HEK293 (cell line): ENCODE results near the gene HTR6.

Source experiments
- CTCF ChIA-PET: fragments of 350-600 bp; formaldehyde crosslinking; extraction: SDS; loops from one replicate; lab custom pipeline; 2021; ENCODE audit warnings: antibody characterized with exemption; lab: Yijun Ruan, JAX
- POLR2A ChIA-PET: fragments of 300-600 bp; formaldehyde crosslinking; extraction: SDS; loops from one replicate; lab custom pipeline; 2020; ENCODE audit warnings: antibody characterized with exemption, inconsistent platforms; lab: Yijun Ruan, JAX
- H3K27ac ChIP-seq: fragments of 200-500 bp; sonication (Bioruptor generic); 2 replicates; pipeline ENCODE4 v1.5.1; 2014; ENCODE audit warnings: low read depth, low read length, control low read depth, inconsistent platforms; ENCODE audit errors: extremely low read depth
- H3K36me3 ChIP-seq, 2 experiments: fragments of 200-500 bp in 1 of 2; sonication (Bioruptor generic) in 1 of 2; 1 replicate in 1 of 2; 2 replicates in 1 of 2; pipeline ENCODE4 v1.5.1; 2014 to 2017; ENCODE audit warnings: inconsistent platforms in 2 of 2, low read length in 2 of 2; ENCODE audit not compliant: control insufficient read depth in 2 of 2, insufficient read depth in 1 of 2
- H3K4me1 ChIP-seq: fragments of 200-500 bp; sonication (Bioruptor generic); 2 replicates; pipeline ENCODE4 v1.5.1; 2014; ENCODE audit warnings: mild to moderate bottlenecking, low read length, inconsistent platforms; ENCODE audit not compliant: control insufficient read depth, insufficient read depth
- H3K4me3 ChIP-seq: 2 replicates; pipeline ENCODE4 v1.5.1; 2011; ENCODE audit warnings: low read depth, mild to moderate bottlenecking, control low read depth, low read length, moderate library complexity
- H3K9me3 ChIP-seq: fragments of 200-500 bp; sonication (Bioruptor generic); 2 replicates; pipeline ENCODE4 v1.5.1; 2014; ENCODE audit warnings: low read depth, low read length, inconsistent platforms; ENCODE audit not compliant: control insufficient read depth, insufficient read depth
- HOXC10 ChIP-seq: sonication (generic); formaldehyde crosslinking; IDR thresholded peaks from 2 replicates; pipeline ENCODE4 v1.8.1; 2023; ENCODE audit warnings: mild to moderate bottlenecking, missing genetic modification reagents
- HOXD13 ChIP-seq: sonication (generic); formaldehyde crosslinking; IDR thresholded peaks from 2 replicates; pipeline ENCODE4 v1.8.0; 2022; ENCODE audit warnings: missing genetic modification reagents, borderline replicate concordance
- MYNN ChIP-seq: fragments of 450-650 bp; formaldehyde crosslinking; IDR thresholded peaks from 2 replicates; pipeline ENCODE4 v1.5.1; 2016; ENCODE audit warnings: missing biosample characterization, missing genetic modification characterization, borderline replicate concordance
- SETDB1 ChIP-seq: IDR thresholded peaks from one replicate; pipeline ENCODE4 v1.6.1; 2017; ENCODE audit warnings: mild to moderate bottlenecking, low read length, moderate library complexity, mixed read lengths; ENCODE audit not compliant: insufficient read length
- ZBTB20 ChIP-seq: fragments of 450-650 bp; formaldehyde crosslinking; IDR thresholded peaks from 2 replicates; pipeline ENCODE4 v1.5.1; 2016; ENCODE audit warnings: missing biosample characterization, missing genetic modification characterization
- ZBTB8A ChIP-seq: fragments of 450-650 bp; formaldehyde crosslinking; IDR thresholded peaks from 2 replicates; pipeline ENCODE4 v1.5.1; 2016; ENCODE audit warnings: missing biosample characterization, missing genetic modification characterization
- ZFP41 ChIP-seq: fragments of 450-650 bp; formaldehyde crosslinking; IDR thresholded peaks from 2 replicates; pipeline ENCODE4 v1.5.1; 2016; ENCODE audit warnings: missing biosample characterization, missing genetic modification characterization, borderline replicate concordance
- ZFP69B ChIP-seq: fragments of 450-650 bp; formaldehyde crosslinking; IDR thresholded peaks from 2 replicates; pipeline ENCODE4 v1.5.1; 2016; ENCODE audit warnings: missing biosample characterization, missing genetic modification characterization
- ZNF148 ChIP-seq: fragments of 450-650 bp; formaldehyde crosslinking; IDR thresholded peaks from 2 replicates; pipeline ENCODE4 v1.5.0; 2017; ENCODE audit warnings: missing biosample characterization, missing genetic modification characterization, borderline replicate concordance
- ZNF214 ChIP-seq: fragments of 450-650 bp; formaldehyde crosslinking; IDR thresholded peaks from 2 replicates; pipeline ENCODE4 v1.5.1; 2017; ENCODE audit warnings: missing biosample characterization, mild to moderate bottlenecking, missing genetic modification characterization, borderline replicate concordance
- ZNF23 ChIP-seq: fragments of 450-650 bp; formaldehyde crosslinking; IDR thresholded peaks from 2 replicates; pipeline ENCODE4 v1.5.1; 2016; ENCODE audit warnings: missing biosample characterization, missing genetic modification characterization, borderline replicate concordance
- ZNF354C ChIP-seq: fragments of 450-650 bp; formaldehyde crosslinking; IDR thresholded peaks from 2 replicates; pipeline ENCODE4 v1.5.1; 2016; ENCODE audit warnings: missing biosample characterization, missing genetic modification characterization, low read depth, borderline replicate concordance
- ZNF48 ChIP-seq: fragments of 450-650 bp; formaldehyde crosslinking; IDR thresholded peaks from 2 replicates; pipeline ENCODE4 v1.5.1; 2016; ENCODE audit warnings: missing biosample characterization, missing genetic modification characterization
- ZNF514 ChIP-seq: fragments of 450-650 bp; formaldehyde crosslinking; IDR thresholded peaks from 2 replicates; pipeline ENCODE4 v1.5.1; 2016; ENCODE audit warnings: missing biosample characterization, missing genetic modification characterization
- ZNF558 ChIP-seq: fragments of 450-650 bp; formaldehyde crosslinking; IDR thresholded peaks from 2 replicates; pipeline ENCODE4 v1.5.1; 2016; ENCODE audit warnings: missing biosample characterization, missing genetic modification characterization
- ZNF830 ChIP-seq: fragments of 450-650 bp; IDR thresholded peaks from 2 replicates; pipeline ENCODE4 v1.5.0; 2018; ENCODE audit warnings: missing biosample characterization, missing genetic modification characterization, low read depth, mild to moderate bottlenecking, moderate library complexity
- ZSCAN16 ChIP-seq: fragments of 450-650 bp; formaldehyde crosslinking; IDR thresholded peaks from 2 replicates; pipeline ENCODE4 v1.5.1; 2016; ENCODE audit warnings: missing biosample characterization, missing genetic modification characterization
- TF ChIP-seq, protein P1 (sequence below): fragments of 450-650 bp; formaldehyde crosslinking; IDR thresholded peaks from 2 replicates; pipeline ENCODE4 v1.5.1; 2016; ENCODE audit warnings: missing biosample characterization, missing genetic modification characterization
- TF ChIP-seq, protein P2 (sequence below): fragments of 450-650 bp; formaldehyde crosslinking; IDR thresholded peaks from 2 replicates; pipeline ENCODE4 v1.5.1; 2016; ENCODE audit warnings: missing biosample characterization, missing genetic modification characterization

Gene HTR6

DNA sequence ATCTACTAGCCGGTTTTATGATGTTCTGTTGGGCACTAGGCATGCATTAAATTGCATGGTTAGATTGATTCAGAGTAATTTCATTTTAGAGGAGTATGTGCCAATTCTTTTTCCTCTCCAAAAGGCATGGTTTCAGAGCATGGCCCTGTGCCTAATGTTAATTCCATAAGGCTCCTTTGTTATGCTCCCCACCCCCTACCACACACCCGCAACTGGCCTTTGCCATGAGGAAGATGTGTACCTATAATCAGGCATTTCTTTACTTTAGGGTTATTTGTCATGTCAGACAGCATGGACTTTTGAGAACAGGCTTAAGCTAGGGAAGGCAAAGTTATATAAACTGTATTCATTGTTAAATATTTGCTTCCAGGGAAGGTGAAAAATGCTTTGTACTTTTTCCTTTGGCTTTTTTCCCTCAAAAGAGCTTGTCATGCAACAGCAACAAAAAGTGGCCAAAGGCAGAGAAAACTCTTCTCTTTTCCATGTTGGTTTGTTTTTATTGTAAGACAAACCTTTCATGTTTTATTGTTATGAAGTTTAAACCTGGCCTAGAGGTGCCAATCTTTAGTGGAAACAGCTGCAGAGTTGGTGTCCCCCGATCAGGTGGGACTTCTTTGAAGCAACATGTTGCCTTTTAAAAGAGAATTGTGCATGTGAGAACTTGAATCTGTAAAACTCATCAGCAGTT lies 44.8 kb upstream of the HTR6 start:
- TF ChIP-seq ZSCAN16 (tag by site-specific recombination): no peak
- no peak for TF ChIP-seq ZBTB20 (tag by site-specific recombination)
- TF ChIP-seq ZNF148 (tag by site-specific recombination): no peak
- TF ChIP-seq ZNF514 (tag by site-specific recombination): no peak
- TF ChIP-seq ZNF354C: no peak
- no peak for TF ChIP-seq ZBTB8A
- TF ChIP-seq MYNN (tag by site-specific recombination): no peak
- TF ChIP-seq SETDB1: no peak
- no peak for TF ChIP-seq ZNF23 (tag by site-specific recombination)
- no peak for TF ChIP-seq ZNF48 (tag by site-specific recombination)
- peaks cover 5% of the 10 kb centered on the region; the same call in 1 of the 2 replicates for H3K4me1 ChIP-seq
- H3K9me3 ChIP-seq: no peaks in the 10 kb centered on the region
- no peak overlapping the region for H3K27ac ChIP-seq
- ChIA-PET POLR2A (no interaction called here), CTCF (interaction anchor here (0.6 to 1.1 kb wide), 2 partner anchors 19 to 22 kb away, joined by 3 read pairs; no protein-coding TSS in a partner anchor)
- no peak overlapping the region for H3K4me3 ChIP-seq
- peaks cover 3 to 42% of the 10 kb centered on the region in 2 experiments; a peak in 2 of 3 replicates for H3K36me3 ChIP-seq

- Histone ChIP-seq H3K9me3 (no peaks in the 10 kb centered on the region), H3K36me3 (peaks cover 3 to 47% of the 10 kb centered on the region in 2 experiments; a peak in 2 of 3 replicates), H3K27ac (no peak overlapping the region), H3K4me3 (no peak overlapping the region), H3K4me1 (peaks cover 5% of the 10 kb centered on the region; the same call in 1 of the 2 replicates)
- ChIA-PET POLR2A (no interaction called here), CTCF (interaction anchor here (1.1 kb wide), 1 partner anchor 18 kb away, joined by 3 read pairs; no protein-coding TSS in a partner anchor)
- TF ChIP-seq ZFP69B (tag by site-specific recombination) (no peak), ZNF830 (tag by site-specific recombination) (no peak), HOXC10 (CRISPR knock-in tag) (no peak), ZNF214 (tag by site-specific recombination) (no peak), ZFP41 (no peak), ZNF558 (tag by site-specific recombination) (no peak), HOXD13 (CRISPR knock-in tag) (no peak)
- TF ChIP-seq, protein P1, sequence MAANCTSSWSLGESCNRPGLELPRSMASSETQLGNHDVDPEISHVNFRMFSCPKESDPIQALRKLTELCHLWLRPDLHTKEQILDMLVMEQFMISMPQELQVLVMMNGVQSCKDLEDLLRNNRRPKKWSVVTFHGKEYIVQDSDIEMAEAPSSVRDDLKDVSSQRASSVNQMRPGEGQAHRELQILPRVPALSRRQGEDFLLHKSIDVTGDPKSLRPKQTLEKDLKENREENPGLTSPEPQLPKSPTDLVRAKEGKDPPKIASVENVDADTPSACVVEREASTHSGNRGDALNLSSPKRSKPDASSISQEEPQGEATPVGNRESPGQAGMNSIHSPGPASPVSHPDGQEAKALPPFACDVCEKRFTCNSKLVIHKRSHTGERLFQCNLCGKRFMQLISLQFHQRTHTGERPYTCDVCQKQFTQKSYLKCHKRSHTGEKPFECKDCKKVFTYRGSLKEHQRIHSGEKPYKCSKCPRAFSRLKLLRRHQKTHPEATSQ (tag by site-specific recombination): no peak
- TF ChIP-seq, protein P2, sequence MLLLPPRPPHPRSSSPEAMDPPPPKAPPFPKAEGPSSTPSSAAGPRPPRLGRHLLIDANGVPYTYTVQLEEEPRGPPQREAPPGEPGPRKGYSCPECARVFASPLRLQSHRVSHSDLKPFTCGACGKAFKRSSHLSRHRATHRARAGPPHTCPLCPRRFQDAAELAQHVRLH: no peak
Measured at GRCh38 chr1:19620786-19621185, 43.9 kb upstream of the HTR6 start.
